ENCODE results near the gene BAG2.

DNA sequence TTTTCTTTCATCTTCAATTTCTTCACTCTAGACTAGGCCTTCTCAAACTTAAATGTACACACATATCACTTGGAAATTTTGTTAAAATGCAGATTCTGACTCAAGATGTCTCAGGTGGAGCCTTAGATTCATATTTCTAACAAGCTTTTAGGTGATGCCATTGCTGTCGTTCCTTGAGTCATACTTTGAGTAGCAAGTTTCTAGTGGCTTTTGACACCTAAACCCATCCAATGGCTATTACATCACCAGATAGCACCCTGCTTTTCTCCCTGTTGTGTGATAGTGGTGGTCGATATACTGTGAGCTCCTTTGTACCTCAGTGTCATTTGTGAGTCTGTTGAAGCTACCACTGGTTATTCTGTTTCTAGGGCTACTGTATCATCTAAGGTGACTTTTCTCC, 34.8 kb upstream of the BAG2 start:
- no peak for TF ChIP-seq ZNF274 (IDR thresholded peaks at IDR 0.05; ENCODE audit: low read depth, low read length)
- no peak for TF ChIP-seq YY1 (IDR thresholded peaks at IDR 0.05; ENCODE audit: insufficient read depth, insufficient read length)

All from NT2/D1 (cell line).